ENCODE results near the gene STT3A.
"Not testable (repeated sequence)": the region's sequence is repeated elsewhere in the genome, so short reads cannot be mapped to it uniquely, and the experiment has no call there.

Gene STT3A

DNA sequence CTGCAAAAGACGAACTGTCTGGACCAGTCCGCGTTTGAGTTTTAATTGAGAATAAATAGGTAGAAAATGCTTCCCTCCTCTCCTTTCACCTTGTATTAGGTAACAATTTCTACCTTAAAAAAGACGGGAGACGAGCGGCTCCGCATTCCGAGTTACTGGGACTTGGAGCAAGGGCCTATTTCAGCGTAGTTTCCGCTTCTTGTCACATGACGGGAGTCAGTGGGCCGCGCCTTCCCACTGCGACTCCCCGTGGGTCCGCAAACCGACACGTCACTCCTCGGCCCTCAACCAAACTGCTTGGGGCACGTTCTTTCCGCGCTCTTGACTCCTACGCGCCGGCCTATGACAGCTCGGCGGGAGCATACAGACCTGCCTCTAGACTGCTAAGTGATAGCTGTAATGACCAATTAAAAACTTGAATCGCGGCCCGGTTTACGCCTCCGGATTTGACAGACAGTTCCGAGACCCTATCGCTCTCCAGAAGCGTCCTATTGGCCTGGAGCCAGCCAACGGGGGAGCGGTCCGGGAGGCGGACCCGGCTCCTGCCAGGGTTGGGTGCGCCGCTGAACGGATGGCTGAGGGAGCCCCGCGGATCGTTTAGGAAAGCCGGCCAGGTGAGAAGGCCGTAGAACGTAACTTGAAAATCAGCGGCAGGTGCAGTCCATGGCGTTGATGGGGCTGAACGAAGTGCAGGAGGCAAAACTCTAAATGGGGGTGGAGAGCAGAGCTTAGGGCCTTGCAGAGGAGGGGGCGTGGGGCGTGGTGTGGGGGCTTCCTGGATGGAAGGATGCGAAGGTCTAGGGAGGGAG, at the start of gene STT3A:
STT3A (plus strand) TSS at position 548 of the 809 bp plus-strand sequence. CDS start 3,064 bp downstream, outside the sequence.
- peak; percentile 97 for DNase-seq

DNA sequence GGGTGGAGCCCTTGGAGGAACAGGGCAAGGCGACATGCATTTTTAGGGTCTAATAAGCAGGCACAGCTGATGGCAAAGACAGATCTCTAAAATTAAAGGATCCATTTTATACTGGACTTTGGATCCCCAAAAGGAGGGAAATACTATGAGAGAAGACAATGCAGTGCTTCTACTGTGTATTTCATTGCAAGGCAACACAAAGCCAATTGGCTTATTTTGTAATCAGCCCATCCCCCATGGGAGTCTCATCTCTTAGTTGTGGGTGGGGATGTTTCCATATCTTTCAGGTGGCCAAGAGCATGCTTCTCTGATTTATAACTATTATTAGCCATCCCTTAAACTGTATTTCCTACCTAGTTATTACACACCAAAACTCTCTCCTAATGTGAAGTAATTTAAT, 41.9 kb upstream of the STT3A start:
- DNase-seq: no peak

DNA sequence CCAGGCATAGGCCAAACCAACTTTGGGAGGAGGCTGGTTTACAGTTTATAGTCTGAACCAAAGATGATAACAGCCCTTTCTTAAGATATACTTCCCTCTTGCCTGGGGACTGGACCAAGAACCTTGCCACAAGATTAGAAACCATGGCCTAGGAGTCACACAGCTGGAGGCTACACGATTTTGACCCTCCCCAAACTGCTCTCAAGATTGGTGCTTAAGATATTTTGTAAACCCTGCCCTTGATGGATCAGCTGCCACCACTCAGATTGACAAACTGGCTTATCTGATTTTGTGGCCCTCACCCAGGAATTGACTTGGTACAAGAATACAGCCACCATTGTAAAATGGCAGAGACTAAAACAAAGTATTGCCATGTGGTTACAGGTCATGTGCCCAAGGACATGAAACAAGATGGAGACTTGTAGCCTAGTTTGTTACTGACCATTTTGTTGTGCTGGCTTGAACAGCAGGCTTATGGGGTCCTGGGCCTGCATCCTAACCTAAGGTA, 40.8 kb upstream of the STT3A start:
- no peak for DNase-seq

DNA sequence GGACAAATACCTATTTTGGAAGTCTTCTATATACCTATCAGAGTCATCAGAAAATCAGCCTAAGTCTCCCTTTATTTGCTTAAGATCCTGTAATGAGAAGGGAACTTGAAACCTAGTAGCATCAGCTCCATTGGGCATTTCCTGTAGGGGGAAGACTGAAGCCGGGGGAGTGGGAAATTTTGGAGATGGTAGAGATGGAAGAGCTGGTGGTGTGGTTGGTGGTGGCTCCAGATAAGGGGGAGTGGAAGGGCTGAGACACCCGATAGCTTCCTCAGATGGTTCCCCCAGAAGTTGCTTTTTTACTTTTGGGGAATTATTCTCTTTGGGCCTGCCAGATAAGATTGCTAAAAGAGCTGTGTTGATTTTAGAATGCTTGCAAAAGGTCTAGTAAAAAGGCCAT, 39.7 kb upstream of the STT3A start:
- no peak for DNase-seq

DNA sequence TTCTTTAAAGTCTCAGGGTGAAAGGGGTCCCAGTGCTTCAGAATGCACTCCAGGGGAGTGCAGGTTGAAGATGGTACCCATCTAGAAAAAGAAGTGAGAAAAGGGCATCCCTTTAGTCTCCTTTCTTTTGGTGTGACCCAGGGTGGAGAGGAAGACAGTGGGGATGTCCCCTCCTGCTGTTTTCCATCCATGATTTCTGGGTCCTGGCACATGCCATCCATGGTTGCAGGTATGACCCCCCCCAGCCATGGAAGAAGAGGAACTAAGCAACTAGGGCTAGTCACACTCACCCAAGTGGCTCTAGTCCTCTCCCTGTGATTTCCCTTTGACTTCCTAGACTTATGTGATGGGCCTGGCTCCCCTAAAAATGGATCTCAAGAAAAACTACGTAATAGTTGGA, 39.3 kb upstream of the STT3A start:
- DNase-seq: no peak

DNA sequence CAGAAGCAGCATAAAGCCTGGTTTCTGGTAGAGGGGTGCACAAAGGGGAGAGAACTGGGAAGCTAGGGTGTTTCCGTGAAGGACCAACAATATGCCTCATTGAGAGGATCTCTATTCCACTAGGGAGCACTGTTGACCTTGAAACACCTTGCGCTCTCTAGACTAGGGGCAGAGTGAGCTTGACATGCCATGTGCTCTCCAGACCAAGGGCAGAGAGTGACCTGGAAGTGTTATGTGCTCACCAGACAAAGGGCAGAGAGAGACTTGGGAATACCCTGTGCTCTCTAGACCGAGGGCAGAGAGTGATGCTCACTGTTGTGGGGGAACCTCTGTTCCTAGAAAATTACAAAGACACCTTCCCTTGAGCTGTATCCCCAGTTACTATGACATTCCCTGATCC, 38.6 kb upstream of the STT3A start:
- no peak for DNase-seq

DNA sequence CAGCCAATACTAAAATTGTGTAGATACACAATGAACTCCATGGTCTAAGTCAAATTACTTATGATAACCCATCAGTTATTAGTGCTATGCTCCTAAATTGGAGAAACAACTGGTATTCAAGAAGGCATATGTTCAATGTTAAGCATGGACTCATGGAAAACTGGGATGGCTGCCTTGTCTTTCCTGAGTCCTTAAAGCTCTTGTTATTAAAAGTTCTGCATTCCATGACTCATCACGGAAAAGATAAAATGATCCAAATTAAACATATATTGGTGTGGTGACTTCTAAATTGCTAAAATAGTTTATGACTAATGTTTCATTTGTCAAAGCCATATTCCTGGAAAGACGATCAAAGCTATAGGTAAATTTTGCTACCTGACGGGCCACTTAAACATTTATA, 32.8 kb upstream of the STT3A start:
- DNase-seq: no peak

DNA sequence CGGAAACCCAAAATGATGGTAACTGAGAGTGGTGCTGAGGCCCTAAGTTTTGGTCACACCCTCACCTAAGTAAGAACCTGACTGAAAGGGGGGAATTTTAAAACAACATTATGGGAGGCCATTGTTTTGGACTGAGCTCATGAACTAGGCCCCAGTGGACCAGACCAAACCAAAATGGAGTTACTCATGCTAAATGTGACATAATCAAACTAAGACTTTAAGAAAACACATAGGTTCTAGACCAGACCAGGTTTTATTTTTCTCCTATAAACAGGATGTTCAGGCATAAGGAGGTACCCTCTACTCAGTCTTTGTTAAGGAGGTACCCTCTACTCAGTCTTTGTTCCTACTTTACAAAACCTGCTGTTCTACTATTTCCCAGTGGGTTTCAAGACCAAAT, 30.7 kb upstream of the STT3A start:
- DNase-seq: no peak

DNA sequence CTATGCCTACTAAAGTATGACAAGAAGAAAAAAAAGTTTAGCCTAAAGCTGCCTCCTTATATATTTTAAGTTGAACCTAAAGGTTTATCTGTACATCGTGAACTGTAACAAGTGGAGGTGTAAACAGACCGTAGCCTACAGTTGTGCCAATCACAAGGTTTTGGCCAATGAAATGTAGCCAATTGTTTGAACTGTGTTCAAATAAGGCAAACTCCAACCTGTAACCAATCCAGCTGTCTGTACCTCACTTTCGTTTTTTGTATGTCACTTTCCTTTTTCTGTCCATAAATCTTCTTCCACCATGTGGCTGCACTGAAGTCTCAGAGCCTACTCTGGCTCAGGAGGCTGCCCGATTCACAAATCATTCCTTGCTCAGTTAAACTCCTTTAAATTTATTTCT, 30.2 kb upstream of the STT3A start:
- DNase-seq: no peak

DNA sequence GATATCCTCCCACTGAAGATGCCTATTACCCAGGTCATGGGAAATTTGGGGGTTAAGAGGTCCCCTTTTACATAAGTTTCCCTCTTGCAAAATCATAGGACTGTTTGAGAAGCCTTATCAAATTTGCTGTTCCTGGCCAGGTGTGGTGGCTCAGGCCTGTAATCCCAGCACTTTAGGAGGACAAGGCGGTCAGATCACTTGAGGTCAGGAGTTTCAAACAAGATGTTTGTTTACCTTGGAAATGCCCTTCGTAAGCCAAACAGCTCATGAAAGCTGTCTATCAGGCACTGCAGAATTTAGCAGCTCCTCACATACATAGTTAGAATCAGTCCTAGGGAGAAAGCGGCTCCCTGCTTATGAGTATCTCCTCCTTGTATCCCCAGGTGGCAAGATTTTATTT, 28.3 kb upstream of the STT3A start:
- DNase-seq: no peak

DNA sequence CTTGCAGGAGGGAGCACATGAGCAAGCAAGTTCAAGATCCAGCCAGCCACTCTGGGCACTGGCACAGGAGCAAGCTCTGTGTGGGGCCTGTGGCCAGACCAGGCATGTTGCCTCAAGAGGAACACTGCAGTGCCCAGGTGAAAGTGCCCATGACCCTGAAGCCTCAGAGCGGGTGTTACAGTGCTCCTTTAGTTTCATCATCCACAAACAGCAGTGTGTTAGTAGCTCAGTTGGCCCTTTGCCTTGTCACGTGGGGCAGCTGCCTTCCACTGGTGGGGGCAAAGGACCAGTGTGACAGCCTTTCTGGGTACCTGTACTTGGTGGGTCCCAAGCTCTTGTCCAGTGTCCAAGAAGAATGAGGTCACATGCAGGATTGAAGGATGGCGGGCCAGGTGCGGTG, 26.4 kb upstream of the STT3A start:
- no peak for DNase-seq

DNA sequence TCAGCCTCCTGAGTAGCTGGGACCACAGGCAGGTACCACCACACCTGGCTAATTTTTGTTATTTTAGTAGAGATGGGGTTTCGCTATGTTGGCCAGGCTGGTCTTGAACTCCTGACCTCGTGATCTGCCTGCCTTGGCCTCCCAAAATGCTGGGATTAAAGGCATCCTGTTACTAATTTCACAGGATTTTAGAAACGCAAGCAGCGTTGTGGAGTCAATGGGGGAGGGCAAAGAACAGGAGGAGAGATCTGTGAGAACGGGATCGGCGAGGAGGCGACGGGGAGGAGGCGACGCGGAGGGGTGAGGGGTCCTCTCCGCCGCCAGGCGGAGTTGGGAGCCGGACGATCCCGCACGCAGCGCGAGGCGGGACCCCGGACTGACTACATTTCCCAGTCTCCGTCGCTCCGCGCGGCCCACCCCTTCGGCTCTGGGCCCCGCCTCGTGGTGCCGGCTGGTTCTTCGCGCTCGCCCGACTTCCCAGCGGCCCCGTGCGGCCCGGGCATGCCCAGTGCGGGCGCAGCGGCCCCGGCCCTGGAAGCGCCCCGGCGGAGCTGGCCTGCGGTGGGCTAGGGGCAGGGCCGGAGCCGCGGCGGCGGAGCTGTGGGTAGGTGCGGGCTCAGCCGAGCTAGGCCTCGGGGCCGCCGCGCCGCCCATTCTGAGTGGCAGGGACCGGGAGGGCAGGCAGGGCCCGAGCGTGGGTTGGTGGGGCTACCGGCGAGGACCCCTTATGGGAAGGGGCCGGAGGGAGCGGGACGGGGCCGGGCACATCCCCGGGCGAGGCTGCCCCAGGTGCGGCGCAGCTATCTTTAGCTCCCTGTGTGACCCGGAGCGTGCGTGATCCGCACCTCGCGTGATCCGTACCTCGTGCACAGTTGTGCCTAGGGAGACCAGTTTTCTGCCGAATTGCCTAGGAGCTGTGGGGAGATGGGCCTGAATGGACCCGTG, 23.4 kb upstream of the STT3A start, which contains the start of gene EI24:
EI24 (plus strand) TSS at position 508 of the 945 bp plus-strand sequence. CDS start 3,051 bp downstream, outside the sequence.
- DNase-seq: peak; percentile 81

DNA sequence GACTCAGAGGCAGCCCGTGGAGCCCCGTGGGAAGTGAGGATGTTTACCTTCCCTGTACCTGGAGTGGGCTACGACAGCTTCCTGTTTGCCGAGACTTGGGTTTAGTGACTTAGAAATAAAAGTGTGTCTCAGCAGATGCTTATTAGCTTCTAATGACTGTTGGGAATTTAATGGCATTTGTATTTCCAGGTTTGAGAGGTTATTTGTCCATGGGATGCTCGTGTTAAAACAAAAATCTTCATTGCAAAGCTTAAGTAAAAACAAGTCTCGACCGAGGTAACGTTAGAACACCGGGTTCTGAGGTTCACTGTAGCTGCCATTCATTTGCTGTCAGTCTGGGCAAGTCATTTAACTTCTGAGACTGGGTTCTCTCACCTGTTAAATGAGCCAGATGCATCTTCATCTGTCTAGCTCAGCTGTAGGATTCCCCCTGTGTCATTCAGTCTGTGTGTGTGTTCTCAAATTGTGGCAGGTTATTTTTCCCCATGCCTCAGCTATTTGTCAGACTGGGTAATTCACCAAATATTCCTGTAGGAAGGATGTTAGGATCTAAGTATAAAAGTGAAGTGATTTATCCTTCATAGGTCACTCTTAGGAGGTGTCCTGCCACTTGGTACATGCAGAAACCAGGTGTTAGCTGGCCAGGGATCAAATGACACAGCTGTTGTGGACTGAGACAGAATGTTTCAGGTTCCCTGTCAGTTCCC, 22.6 kb upstream of the STT3A start:
- DNase-seq: no peak

DNA sequence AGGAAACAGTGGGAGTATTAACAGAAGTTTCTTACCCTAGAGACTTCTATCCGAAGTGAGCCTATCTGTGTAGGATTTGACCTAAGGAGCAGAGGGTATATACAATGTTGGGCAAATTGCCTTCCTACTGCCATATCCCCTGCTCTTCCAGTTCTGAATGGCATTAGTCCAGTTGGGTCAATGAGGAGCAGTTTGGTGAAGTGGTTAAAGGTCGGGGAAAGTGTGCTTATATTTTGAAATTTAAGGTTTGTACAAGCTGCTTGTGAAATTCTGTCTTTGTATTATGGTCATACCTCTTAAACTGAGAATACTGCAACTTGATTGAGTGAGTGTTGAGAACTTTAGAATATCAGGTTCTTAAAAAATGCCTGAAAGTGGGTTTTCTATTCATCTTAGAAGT, 21.7 kb upstream of the STT3A start:
- DNase-seq: no peak

DNA sequence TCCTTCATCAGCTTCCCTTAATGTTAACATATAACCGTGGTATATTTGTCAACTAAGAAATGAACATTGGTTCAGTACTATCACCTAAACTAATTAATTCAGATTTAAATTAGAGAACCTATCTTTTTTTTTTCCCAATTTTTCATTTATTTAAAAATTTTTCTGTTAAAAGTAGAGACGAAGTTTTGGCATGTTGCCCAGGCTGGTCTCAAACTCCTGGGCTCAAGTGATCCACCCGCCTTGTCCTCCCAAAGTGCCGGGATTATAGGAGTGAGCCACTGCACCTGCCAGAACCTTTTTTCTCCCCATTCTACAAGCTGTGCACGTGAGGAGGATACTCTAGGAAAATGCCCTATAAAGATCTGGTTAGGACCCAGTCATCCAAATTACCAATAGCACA, 19.7 kb upstream of the STT3A start:
- no peak for DNase-seq

DNA sequence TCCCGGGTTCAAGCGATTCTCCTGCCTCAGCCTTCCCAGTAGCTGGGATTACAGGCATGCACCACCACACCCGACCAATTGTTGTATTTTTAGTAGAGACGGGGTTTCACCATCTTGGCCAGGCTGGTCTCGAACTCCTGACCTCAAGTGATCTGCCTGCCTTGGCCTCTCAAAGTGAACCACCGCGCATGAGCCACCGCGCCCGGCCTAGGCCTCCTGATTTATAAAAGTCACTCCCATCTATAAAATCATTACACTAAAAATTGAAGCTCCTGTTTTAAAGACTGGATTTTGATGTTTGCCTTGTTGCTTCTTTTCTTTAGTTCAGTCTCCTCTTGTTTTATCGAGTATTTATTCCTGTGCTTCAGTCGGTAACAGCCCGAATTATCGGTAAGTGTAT, 15.5 kb upstream of the STT3A start:
- DNase-seq: not testable (repeated sequence)

DNA sequence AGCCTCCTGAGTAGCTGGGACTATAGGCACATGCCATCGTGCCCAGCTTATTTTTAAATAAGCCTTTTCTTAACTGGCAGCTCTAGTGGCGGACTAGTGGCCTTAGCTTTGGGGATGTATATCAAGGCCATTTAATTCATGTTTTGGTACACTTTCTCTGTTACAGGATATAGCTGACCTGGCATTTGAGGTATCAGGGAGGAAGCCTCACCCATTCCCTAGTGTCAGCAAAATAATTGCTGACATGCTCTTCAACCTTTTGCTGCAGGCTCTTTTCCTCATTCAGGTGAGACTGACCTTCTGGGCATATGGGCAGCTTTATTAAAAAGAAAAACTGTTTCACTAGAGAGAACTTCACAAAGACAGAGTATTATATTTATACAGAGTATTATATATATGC, 13.9 kb upstream of the STT3A start:
- DNase-seq: no peak

DNA sequence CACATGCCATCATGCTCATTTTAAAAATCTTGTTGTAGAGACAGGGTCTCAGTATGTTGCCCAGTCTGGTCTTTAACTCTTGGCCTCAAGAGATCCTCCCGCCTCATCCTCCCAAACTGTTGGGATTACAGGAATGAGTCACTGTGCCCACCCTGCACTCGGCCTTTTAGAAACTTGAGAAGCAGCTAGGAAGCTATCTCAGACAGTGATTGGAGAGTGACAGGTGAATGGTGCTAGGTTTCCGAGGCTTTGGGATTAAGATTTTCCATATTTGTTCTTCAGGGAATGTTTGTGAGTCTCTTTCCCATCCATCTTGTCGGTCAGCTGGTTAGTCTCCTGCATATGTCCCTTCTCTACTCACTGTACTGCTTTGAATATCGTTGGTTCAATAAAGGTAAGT, 12.8 kb upstream of the STT3A start:
- DNase-seq: no peak

DNA sequence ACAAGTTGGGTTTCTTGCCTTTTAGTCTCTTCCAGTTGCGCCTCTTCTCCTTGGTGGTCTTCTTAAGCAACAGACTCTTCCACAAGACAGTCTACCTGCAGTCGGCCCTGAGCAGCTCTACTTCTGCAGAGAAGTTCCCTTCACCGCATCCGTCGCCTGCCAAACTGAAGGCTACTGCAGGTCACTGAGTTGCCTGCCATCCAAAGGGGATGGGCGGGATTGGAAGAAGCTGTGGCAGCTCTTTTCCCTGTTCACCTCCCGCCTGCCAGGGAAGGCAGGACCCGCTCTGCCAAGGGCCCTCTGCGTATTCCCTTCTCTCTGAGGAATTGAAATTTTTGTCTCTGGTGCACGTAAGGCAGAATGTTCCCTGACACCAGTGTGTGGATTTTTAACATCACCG, 9.2 kb upstream of the STT3A start:
- DNase-seq: no peak

DNA sequence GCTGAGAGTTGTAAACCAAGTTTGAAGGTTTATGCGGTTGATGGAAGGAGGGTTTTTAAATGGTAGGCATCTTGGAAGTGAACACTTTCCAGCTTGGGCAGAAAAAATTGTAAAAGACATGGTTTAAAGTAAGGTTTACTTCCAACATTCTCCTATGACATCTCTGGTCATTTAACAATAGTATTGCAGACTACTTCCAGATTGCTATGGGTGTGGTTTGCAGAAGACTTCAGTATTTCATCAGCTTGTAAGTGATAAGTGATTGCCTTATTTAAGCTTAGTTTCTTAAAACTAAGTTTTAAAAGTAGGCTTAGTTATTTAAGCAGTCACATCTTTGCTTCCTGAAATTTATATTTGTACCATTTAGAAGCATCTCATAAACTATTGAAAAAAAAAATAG, 7.2 kb upstream of the STT3A start:
- no peak for DNase-seq

DNA sequence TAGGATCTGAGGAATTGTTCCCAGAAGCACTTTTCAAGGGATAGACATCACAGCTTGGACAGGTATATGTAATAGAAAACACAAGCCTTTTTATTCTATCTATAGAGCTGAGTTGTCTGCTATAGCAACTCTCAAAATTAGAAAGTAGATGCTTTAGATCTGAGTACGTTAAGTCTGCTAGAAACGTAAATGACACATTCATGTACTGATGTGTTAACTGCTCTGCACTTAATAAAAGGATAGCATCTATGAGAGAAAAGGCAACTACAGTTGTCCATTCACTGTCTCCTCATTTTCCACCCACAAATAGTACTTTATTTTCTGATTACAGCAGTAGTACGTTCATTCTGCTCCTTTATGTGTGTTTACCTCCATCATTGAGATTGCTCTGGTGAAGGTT, 6.0 kb upstream of the STT3A start:
- DNase-seq: no peak

DNA sequence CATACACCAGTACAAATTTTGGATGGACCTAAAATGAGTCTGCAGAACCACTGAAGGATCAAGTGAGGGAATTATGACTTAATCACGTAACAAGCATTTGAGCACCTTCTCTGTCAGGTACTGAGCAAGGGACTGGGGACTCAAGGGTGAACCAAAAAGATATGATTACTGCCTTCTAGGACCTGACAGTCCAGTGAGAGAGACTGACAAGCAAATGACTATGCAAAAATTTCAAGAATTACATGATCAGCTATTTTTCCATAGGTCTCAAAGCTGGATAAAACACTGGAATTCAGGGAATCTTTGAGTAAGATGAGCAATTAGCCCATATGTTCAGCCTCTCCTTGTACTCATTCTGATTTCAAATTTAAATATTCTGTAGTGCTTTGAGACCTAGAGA, 5.2 kb upstream of the STT3A start:
- no peak for DNase-seq

DNA sequence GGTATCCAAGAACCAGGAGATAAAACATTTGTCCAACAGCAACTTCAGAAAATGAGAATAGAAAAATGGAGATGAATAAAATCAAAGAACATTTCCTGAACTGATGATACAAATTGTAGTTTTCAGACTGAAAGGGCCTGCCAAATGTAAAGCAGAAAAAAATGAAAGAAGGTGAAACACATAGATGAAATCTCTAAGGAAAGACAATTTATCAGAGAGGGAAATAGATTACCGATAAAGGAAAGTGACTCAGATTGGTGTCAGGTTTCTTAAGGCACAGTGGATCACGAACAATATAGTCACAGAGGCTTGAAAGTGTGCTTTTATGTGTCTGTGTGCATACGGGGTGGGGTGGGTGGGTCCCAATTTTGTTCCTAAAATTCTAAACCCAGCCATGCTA, 4.1 kb upstream of the STT3A start:
- no peak for DNase-seq
